ENCODE measurements around the gene ADAMTS8. TPM values are rescaled to one million over a fixed set of nuclear protein-coding genes. Genes with fewer than 3 reads are reported as not detected.
A peak's percentile ranks its signal among the peaks of the same experiment; 100 is the strongest.

Gene ADAMTS8
- total and polyA plus RNA-seq, 11 donors: 0.12 to 2.8 (median 0.87) TPM

- 89 to 92% (median 91%) methylated on average over 10 of the region's 10 CpGs for WGBS, 4 donors
- DNase-seq: no peak
- no peak for TF ChIP-seq POLR2A (IDR thresholded peaks at IDR 0.05)
- TF ChIP-seq, protein P1, sequence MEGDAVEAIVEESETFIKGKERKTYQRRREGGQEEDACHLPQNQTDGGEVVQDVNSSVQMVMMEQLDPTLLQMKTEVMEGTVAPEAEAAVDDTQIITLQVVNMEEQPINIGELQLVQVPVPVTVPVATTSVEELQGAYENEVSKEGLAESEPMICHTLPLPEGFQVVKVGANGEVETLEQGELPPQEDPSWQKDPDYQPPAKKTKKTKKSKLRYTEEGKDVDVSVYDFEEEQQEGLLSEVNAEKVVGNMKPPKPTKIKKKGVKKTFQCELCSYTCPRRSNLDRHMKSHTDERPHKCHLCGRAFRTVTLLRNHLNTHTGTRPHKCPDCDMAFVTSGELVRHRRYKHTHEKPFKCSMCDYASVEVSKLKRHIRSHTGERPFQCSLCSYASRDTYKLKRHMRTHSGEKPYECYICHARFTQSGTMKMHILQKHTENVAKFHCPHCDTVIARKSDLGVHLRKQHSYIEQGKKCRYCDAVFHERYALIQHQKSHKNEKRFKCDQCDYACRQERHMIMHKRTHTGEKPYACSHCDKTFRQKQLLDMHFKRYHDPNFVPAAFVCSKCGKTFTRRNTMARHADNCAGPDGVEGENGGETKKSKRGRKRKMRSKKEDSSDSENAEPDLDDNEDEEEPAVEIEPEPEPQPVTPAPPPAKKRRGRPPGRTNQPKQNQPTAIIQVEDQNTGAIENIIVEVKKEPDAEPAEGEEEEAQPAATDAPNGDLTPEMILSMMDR (IDR thresholded peaks at IDR 0.05): no peak
Observed at GRCh38 chr11:130467116-130467900, 38.9 kb upstream of the ADAMTS8 start.

DNA sequence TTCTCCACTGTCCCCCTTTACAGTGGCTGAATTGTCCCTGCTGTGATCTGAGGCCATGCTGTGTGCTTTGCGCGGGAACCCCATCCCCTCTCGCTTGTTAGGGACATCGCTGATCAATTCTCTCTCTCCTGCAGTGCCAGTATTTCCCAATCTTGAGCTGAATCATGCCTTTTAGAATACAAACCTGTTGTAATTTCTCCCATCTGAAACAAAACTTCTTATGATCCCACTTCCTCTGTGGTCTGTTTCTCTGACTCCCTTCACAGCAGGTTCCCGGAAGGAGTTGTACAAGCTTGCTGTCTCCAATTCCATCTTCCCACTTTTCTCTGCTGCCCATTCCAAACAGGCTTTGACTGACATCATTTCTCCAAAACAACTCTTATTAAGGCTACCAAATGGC is 36.9 kb upstream of the ADAMTS8 start:
- Histone ChIP-seq H3K4me1 (peaks cover 0 to 6% (median 0%) of the 10 kb centered on the region in 12 donors), H3K4me3 (no peak overlapping the region), H3K36me3 (peaks cover 0 to 82% (median 65%) of the 10 kb centered on the region in 9 donors), H3K9me3 (no peaks in the 10 kb centered on the region), H3K27ac (no peak overlapping the region), H3K27me3 (no peaks in the 10 kb centered on the region)
- TF ChIP-seq, protein P1 (IDR thresholded peaks at IDR 0.05): no peak
- intact Hi-C loops (cut with DNase I): no loop called here
- DNase-seq (no peak), ATAC-seq (no peak)
- 94 to 97% (median 97%) methylated on average over 5 of the region's 5 CpGs for WGBS, 4 donors

More at GRCh38 chr11:130467116-130467900, 38.9 kb upstream of the ADAMTS8 start:
- Histone ChIP-seq H3K4me3 (no peak overlapping the region), H3K36me3 (peaks cover 0 to 93% (median 81%) of the 10 kb centered on the region in 9 donors), H3K4me1 (no peaks in the 10 kb centered on the region), H3K9me3 (no peaks in the 10 kb centered on the region), H3K27ac (no peak overlapping the region), H3K27me3 (no peaks in the 10 kb centered on the region)
- ATAC-seq: no peak
- intact Hi-C loops (cut with DNase I): no loop called here

- H3K36me3 ChIP-seq: peaks cover 0 to 74% (median 59%) of the 10 kb centered on the region in 9 donors
- no peaks in the 10 kb centered on the region for H3K27me3 ChIP-seq
- DNase-seq (no peak), ATAC-seq (no peak)
- H3K9me3 ChIP-seq: no peaks in the 10 kb centered on the region
- intact Hi-C loops (cut with DNase I): no loop called here
- TF ChIP-seq POLR2A (IDR thresholded peaks at IDR 0.05): no peak
- TF ChIP-seq, protein P1 (IDR thresholded peaks at IDR 0.05): no peak
- H3K4me1 ChIP-seq: peaks cover 0 to 8% (median 0%) of the 10 kb centered on the region in 12 donors
- H3K4me3 ChIP-seq: no peak overlapping the region
- H3K27ac ChIP-seq: no peak overlapping the region
Observed at GRCh38 chr11:130464291-130464812, 35.9 kb upstream of the ADAMTS8 start.

DNA sequence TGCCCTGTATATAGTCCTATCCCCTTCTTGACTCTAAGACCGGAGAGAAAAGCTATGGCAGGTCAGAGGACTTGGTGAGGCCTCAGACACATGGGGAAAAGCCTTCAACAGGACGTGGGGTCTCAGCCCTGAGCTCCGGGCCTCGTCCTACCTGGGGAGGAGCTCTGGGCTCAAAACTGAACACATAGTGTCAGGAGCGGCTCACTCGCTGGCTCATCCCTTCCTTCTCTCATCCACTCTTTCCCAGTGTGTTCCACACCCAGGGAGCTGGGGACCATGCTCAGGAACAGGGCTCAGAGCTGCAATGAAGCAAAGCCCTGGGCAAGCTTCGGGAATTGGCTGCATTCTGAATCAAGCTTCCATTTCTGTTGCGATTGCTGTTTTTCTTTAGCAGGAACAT is 34.5 kb upstream of the ADAMTS8 start:
- no peak for ATAC-seq
- WGBS, 4 donors: 93 to 97% (median 95%) methylated on average over 8 of the region's 8 CpGs
- H3K9me3 ChIP-seq: no peaks in the 10 kb centered on the region
- no peak overlapping the region for H3K27ac ChIP-seq
- DNase-seq: peak in 1 of 5 donors; percentile 14
- H3K27me3 ChIP-seq: no peaks in the 10 kb centered on the region
- TF ChIP-seq, protein P1 (IDR thresholded peaks at IDR 0.05): no peak
- TF ChIP-seq POLR2A (IDR thresholded peaks at IDR 0.05): no peak
- no peak overlapping the region for H3K4me3 ChIP-seq
- intact Hi-C loops (cut with DNase I): no loop called here
- H3K36me3 ChIP-seq: peaks cover 0 to 67% (median 54%) of the 10 kb centered on the region in 9 donors
- peaks cover 0 to 20% (median 9%) of the 10 kb centered on the region in 12 donors for H3K4me1 ChIP-seq

Data from heart left ventricle (tissue), 16 donors.